Activated T-cell treated with anti-CD3 and anti-CD28 coated beads, Interleukin-2, amount 50 U/mL, for 72 hours (primary cell): ENCODE measurements around the gene SMAD5. TPM values are rescaled to one million over a fixed set of nuclear protein-coding genes. Genes with fewer than 3 reads are reported as not detected.

Source experiments
- ATAC-seq, 2 donors: fragments of 150-1000 bp; cut with Tn5 transposase; replicated peaks in 1 of 2; 2 replicates each; pipeline ENCODE4 v1.10.0; 2021; ENCODE audit warnings: moderate library complexity in 2 of 2, mild to moderate bottlenecking in 1 of 2
- DNase-seq, 2 donors: peaks; one replicate each; pipeline ENCODE4 v3.0.0; 2021 to 2022; ENCODE audit warnings: mixed read lengths in 1 of 2
- H3K27ac Mint-ChIP-seq: one replicate; pipeline ENCODE4 v1.8.0; 2022; ENCODE audit warnings: mild to moderate bottlenecking, moderate library complexity, mixed read lengths
- H3K27me3 Mint-ChIP-seq: one replicate; pipeline ENCODE4 v1.8.0; 2022; ENCODE audit warnings: low read depth, mixed read lengths
- H3K36me3 Mint-ChIP-seq, 2 donors: one replicate each; pipeline ENCODE4 v1.8.0; 2022; ENCODE audit warnings: mixed read lengths in 2 of 2, mild to moderate bottlenecking in 1 of 2; ENCODE audit not compliant: insufficient read depth in 2 of 2
- H3K4me1 Mint-ChIP-seq: one replicate; pipeline ENCODE4 v1.8.0; 2022; ENCODE audit warnings: low read depth, mixed read lengths
- H3K4me3 Mint-ChIP-seq, 2 donors: one replicate each; pipeline ENCODE4 v1.8.0; 2022; ENCODE audit warnings: mild to moderate bottlenecking in 2 of 2, mixed read lengths in 2 of 2, moderate library complexity in 2 of 2
- H3K9me3 Mint-ChIP-seq, 2 donors: one replicate each; pipeline ENCODE4 v1.8.0; 2022; ENCODE audit warnings: mixed read lengths in 2 of 2
- total RNA-seq, 2 donors: library from RNA; stranded (reverse); gene quantifications; one replicate each; pipeline ENCODE4 v1.2.3, GENCODE V29; 2022

Gene SMAD5
- total RNA-seq, 2 donors from 2014 or later, result 7.1 to 13.9 TPM

DNA sequence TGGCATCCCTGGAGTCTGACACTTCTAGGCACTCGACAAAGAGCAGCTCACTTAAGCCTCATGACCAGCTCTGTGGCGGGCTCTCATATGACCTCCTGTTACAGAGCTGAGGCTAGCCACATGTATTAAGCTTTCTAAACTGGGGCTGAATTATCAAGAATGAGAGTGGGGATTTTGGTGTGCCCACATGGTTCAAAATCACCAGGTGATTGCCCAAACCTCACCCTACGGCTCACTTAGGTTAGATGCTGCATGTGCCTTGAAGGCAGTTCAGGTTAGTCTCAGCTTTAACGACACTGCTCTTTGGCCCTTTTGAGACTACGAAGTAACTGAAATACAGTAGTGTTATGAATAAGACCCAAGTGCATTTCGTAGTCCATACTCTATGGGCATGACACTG, 99.7 kb downstream of the SMAD5 start:
- ATAC-seq (peak in 1 of 2 donors; percentile 28), DNase-seq (no peak)
- peaks cover 14% of the 10 kb centered on the region for H3K27me3 Mint-ChIP-seq
- no peaks in the 10 kb centered on the region for H3K36me3 Mint-ChIP-seq
- H3K4me3 Mint-ChIP-seq, result no peak overlapping the region
- no peaks in the 10 kb centered on the region for H3K9me3 Mint-ChIP-seq
- H3K27ac Mint-ChIP-seq, result no peak overlapping the region
- H3K4me1 Mint-ChIP-seq, result no peaks in the 10 kb centered on the region

Other genes with a start within 250 kb of the SMAD5 start
- 10 to 100 TPM in 1 of 2 donors, 1 to 10 TPM in 1; 2.6 to 22.7 TPM for gene IL9, start 237.0 kb upstream of the SMAD5 start, total RNA-seq
- not detected for gene LECT2, start 177.9 kb upstream of the SMAD5 start, total RNA-seq
- gene TGFBI, start 103.9 kb upstream of the SMAD5 start, total RNA-seq, result not detected
- gene SMIM32, start 60.3 kb downstream of the SMAD5 start, total RNA-seq, result not detected
- not detected for gene TRPC7, start 232.7 kb downstream of the SMAD5 start, total RNA-seq